Neuronal stem cell (in vitro differentiated cells): ENCODE measurements around the gene CUX1.
A peak's percentile ranks its signal among the peaks of the same experiment; 100 is the strongest.

Source experiments
- DNase-seq: peaks from one replicate; pipeline ENCODE4 v3.0.0-alpha.2; 2013; ENCODE audit warnings: low spot score
- H2AFZ ChIP-seq: one replicate; pipeline ENCODE4 v1.6.1; 2013; ENCODE audit warnings: mild to moderate bottlenecking, low read length, inconsistent platforms
- H2AK5ac ChIP-seq: 2 replicates; pipeline ENCODE4 v1.6.1; 2013; ENCODE audit warnings: low read depth, mild to moderate bottlenecking, inconsistent platforms, low read length, moderate library complexity, mixed read lengths
- H2BK120ac ChIP-seq: 2 replicates; pipeline ENCODE4 v1.6.1; 2013; ENCODE audit warnings: low read depth, mild to moderate bottlenecking, inconsistent platforms, low read length, moderate library complexity, mixed read lengths
- H2BK12ac ChIP-seq: one replicate; pipeline ENCODE4 v1.6.1; 2013; ENCODE audit warnings: low read length, inconsistent platforms
- H2BK15ac ChIP-seq: 2 replicates; pipeline ENCODE4 v1.6.1; 2013; ENCODE audit warnings: mild to moderate bottlenecking, low read length, inconsistent platforms, mixed read lengths
- H2BK5ac ChIP-seq: one replicate; pipeline ENCODE4 v1.6.1; 2013; ENCODE audit warnings: inconsistent platforms, mild to moderate bottlenecking, low read length, moderate library complexity
- H3K14ac ChIP-seq: one replicate; pipeline ENCODE4 v1.6.1; 2013; ENCODE audit warnings: low read length, inconsistent platforms
- H3K18ac ChIP-seq: 2 replicates; pipeline ENCODE4 v1.6.1; 2013; ENCODE audit warnings: low read length, inconsistent platforms
- H3K23ac ChIP-seq: 2 replicates; pipeline ENCODE4 v1.6.1; 2013; ENCODE audit warnings: low read depth, mild to moderate bottlenecking, mixed read lengths, low read length, inconsistent platforms; ENCODE audit not compliant: poor library complexity
- H3K27ac ChIP-seq: replicated peaks from 3 replicates; pipeline ENCODE4 v1.5.1; 2013; ENCODE audit warnings: low read length, inconsistent platforms
- H3K27me3 ChIP-seq, 3 experiments: 2 replicates each; pipeline ENCODE4 v1.6.1; 2013; ENCODE audit warnings: low read length in 3 of 3, mild to moderate bottlenecking in 2 of 3, inconsistent platforms in 1 of 3, low read depth in 1 of 3, mixed read lengths in 1 of 3, moderate library complexity in 1 of 3; ENCODE audit not compliant: control insufficient read depth in 3 of 3, insufficient read depth in 3 of 3
- H3K36me3 ChIP-seq, 2 donors: replicated peaks in 1 of 2; 2 replicates each; pipeline ENCODE4 v1.6.1; 2013; ENCODE audit warnings: low read length in 2 of 2; ENCODE audit not compliant: control insufficient read depth in 2 of 2, insufficient read depth in 2 of 2
- H3K4ac ChIP-seq: 2 replicates; pipeline ENCODE4 v1.6.1; 2013; ENCODE audit warnings: inconsistent platforms, mild to moderate bottlenecking, low read length, moderate library complexity
- H3K4me1 ChIP-seq, 2 donors: 1 replicate in 1 of 2; 2 replicates in 1 of 2; pipeline ENCODE4 v1.6.1; 2013; ENCODE audit warnings: low read length in 2 of 2, low read depth in 1 of 2; ENCODE audit not compliant: control insufficient read depth in 2 of 2, insufficient read depth in 1 of 2
- H3K4me2 ChIP-seq: one replicate; pipeline ENCODE4 v1.6.1; 2013; ENCODE audit warnings: mild to moderate bottlenecking, low read length, inconsistent platforms; ENCODE audit not compliant: insufficient read depth, poor library complexity, severe bottlenecking
- H3K4me3 ChIP-seq, 2 donors: 2 replicates each; pipeline ENCODE4 v1.5.1; 2013; ENCODE audit warnings: low read length in 2 of 2, mild to moderate bottlenecking in 2 of 2, inconsistent platforms in 1 of 2, moderate library complexity in 1 of 2
- H3K79me1 ChIP-seq: one replicate; pipeline ENCODE4 v1.6.1; 2013; ENCODE audit warnings: low read depth, mild to moderate bottlenecking, inconsistent platforms, low read length, moderate library complexity
- H3K9ac ChIP-seq: one replicate; pipeline ENCODE4 v1.6.1; 2013; ENCODE audit warnings: mild to moderate bottlenecking, low read depth, low read length, inconsistent platforms; ENCODE audit not compliant: poor library complexity
- H3K9me3 ChIP-seq, 2 donors: replicated peaks in 1 of 2; 2 replicates each; pipeline versions ENCODE3 to v1.6.1; 2013; ENCODE audit warnings: low read length in 2 of 2, mild to moderate bottlenecking in 2 of 2, inconsistent platforms in 1 of 2, low read depth in 1 of 2, mixed read lengths in 1 of 2, moderate library complexity in 1 of 2; ENCODE audit not compliant: control insufficient read depth in 2 of 2, insufficient read depth in 1 of 2
- H4K8ac ChIP-seq: one replicate; pipeline ENCODE4 v1.6.1; 2013; ENCODE audit warnings: low read depth, mild to moderate bottlenecking, inconsistent platforms, low read length, moderate library complexity
- H4K91ac ChIP-seq: one replicate; pipeline ENCODE4 v1.6.1; 2013; ENCODE audit warnings: low read length, low read depth, mild to moderate bottlenecking, inconsistent platforms; ENCODE audit not compliant: poor library complexity
- WGBS, 2 donors: extraction: QIAGEN DNeasy Blood & Tissue Kit; methylation state at CpG; one replicate each; pipeline ENCODE4 v1.1.7; 2013; ENCODE audit warnings: missing lambda C conversion rate in 2 of 2, mixed read lengths in 1 of 2; ENCODE audit not compliant: insufficient read length in 2 of 2, insufficient replicate concordance in 1 of 2; ENCODE audit errors: extremely low coverage in 2 of 2; 5-methylcytosine and 5-hydroxymethylcytosine counted together

CUX1 gene

GRCh38 chr7:102241431-102241830, 424.0 kb downstream of the CUX1 start:
- Histone ChIP-seq H4K8ac (no peak overlapping the region), H3K23ac (no peak overlapping the region), H2AK5ac (no peak overlapping the region), H3K4ac (no peak overlapping the region), H3K79me1 (peaks cover 5% of the 10 kb centered on the region), H2AFZ (no peak overlapping the region), H3K4me2 (no peak overlapping the region), H3K9me3 (no peaks in the 10 kb centered on the region), H2BK15ac (no peak overlapping the region), H3K27me3 (no peaks in the 10 kb centered on the region), H3K4me1 (no peaks in the 10 kb centered on the region), H4K91ac (no peak overlapping the region), H3K36me3 (peaks cover 15 to 34% of the 10 kb centered on the region in 2 donors), H3K18ac (no peak overlapping the region), H3K27ac (no peak overlapping the region), H2BK120ac (no peak overlapping the region), H2BK5ac (no peak overlapping the region), H3K14ac (no peak overlapping the region), H3K9ac (no peak overlapping the region), H3K4me3 (no peak overlapping the region), H2BK12ac (no peak overlapping the region)
- no peak for DNase-seq
- no CpG with 5 or more reads among the region's 8 CpGs for WGBS, 2 donors

- no peaks in the 10 kb centered on the region for H3K27me3 ChIP-seq
- H3K18ac ChIP-seq, result no peak overlapping the region
- H3K4ac ChIP-seq, result no peak overlapping the region
These were observed 427.2 kb downstream of the CUX1 start for GRCh38 chr7:102244601-102245000.

GRCh38 chr7:102248081-102248455, 430.6 kb downstream of the CUX1 start:
- H2BK5ac ChIP-seq, result no peak overlapping the region
- no peak overlapping the region for H3K9ac ChIP-seq
- H2AFZ ChIP-seq, result no peak overlapping the region
- no CpG with 5 or more reads among the region's 14 CpGs for WGBS, 2 donors
- no peak overlapping the region for H3K4me3 ChIP-seq
- no peak overlapping the region for H3K27ac ChIP-seq
- peaks cover 2 to 20% of the 10 kb centered on the region in 2 donors for H3K36me3 ChIP-seq
- no peak overlapping the region for H2BK15ac ChIP-seq
- no peak overlapping the region for H3K4ac ChIP-seq
- H3K9me3 ChIP-seq, result no peaks in the 10 kb centered on the region
- H3K79me1 ChIP-seq, result no peaks in the 10 kb centered on the region
- no peak overlapping the region for H4K91ac ChIP-seq
- no peak overlapping the region for H4K8ac ChIP-seq
- no peak overlapping the region for H3K23ac ChIP-seq
- no peak overlapping the region for H3K14ac ChIP-seq
- no peak overlapping the region for H3K4me2 ChIP-seq
- peak overlapping the region; percentile 13 for H3K18ac ChIP-seq
- H3K4me1 ChIP-seq, result peaks cover 15 to 17% of the 10 kb centered on the region in 2 donors
- no peak for DNase-seq
- H3K27me3 ChIP-seq, result no peaks in the 10 kb centered on the region
- H2BK12ac ChIP-seq, result no peak overlapping the region
- H2BK120ac ChIP-seq, result no peak overlapping the region
- no peak overlapping the region for H2AK5ac ChIP-seq

More at GRCh38 chr7:102244601-102245000, 427.2 kb downstream of the CUX1 start:
- Histone ChIP-seq H3K14ac (no peak overlapping the region), H2AK5ac (no peak overlapping the region), H3K23ac (no peak overlapping the region), H3K4me1 (no peaks in the 10 kb centered on the region), H3K27ac (no peak overlapping the region), H2BK120ac (no peak overlapping the region), H2BK15ac (no peak overlapping the region), H4K91ac (no peak overlapping the region), H2BK12ac (no peak overlapping the region), H3K4me3 (no peak overlapping the region), H3K36me3 (peaks cover 10 to 28% of the 10 kb centered on the region in 2 donors), H3K9me3 (no peaks in the 10 kb centered on the region), H3K9ac (no peak overlapping the region), H3K79me1 (peaks cover 1% of the 10 kb centered on the region), H2BK5ac (no peak overlapping the region), H3K4me2 (no peak overlapping the region), H4K8ac (no peak overlapping the region), H2AFZ (no peak overlapping the region)
- DNase-seq, result no peak
- no CpG with 5 or more reads among the region's 4 CpGs for WGBS, 2 donors

GRCh38 chr7:102248456-102249395, 431.3 kb downstream of the CUX1 start:
- Histone ChIP-seq H3K18ac (no peak overlapping the region), H3K27ac (no peak overlapping the region), H3K4me2 (no peak overlapping the region), H2AK5ac (no peak overlapping the region), H3K79me1 (no peaks in the 10 kb centered on the region), H3K9me3 (peaks cover 0 to under 1% of the 10 kb centered on the region in 2 donors), H2BK120ac (no peak overlapping the region), H3K4me1 (peaks cover 17 to 21% of the 10 kb centered on the region in 2 donors), H2BK5ac (no peak overlapping the region), H2BK12ac (no peak overlapping the region), H3K9ac (no peak overlapping the region), H4K91ac (no peak overlapping the region), H3K36me3 (peaks cover 2 to 20% of the 10 kb centered on the region in 2 donors), H3K27me3 (no peaks in the 10 kb centered on the region), H3K14ac (no peak overlapping the region), H2AFZ (no peak overlapping the region), H3K23ac (no peak overlapping the region), H3K4ac (no peak overlapping the region), H3K4me3 (no peak overlapping the region), H2BK15ac (no peak overlapping the region), H4K8ac (no peak overlapping the region)
- no peak for DNase-seq
- no CpG with 5 or more reads among the region's 117 CpGs for WGBS, 2 donors
